K562 (cell line): ENCODE measurements around the gene SMARCA4. TPM values are rescaled to one million over a fixed set of nuclear protein-coding genes. Genes with fewer than 3 reads are reported as not detected.

Experiments used
- ATAC-seq: fragments of 200-7000 bp; cut with Tn5 transposase; 3 replicates; pipeline ENCODE4 v1.9.1; 2020; ENCODE audit warnings: moderate library complexity
- BruUV-seq: library from RNA; stranded (reverse); fragments of 400-500 nt; replicated peaks from 2 replicates; lab custom pipeline; 2021; lab: Mats Ljungman, UMichigan
- CTCF ChIA-PET: fragments of 300-600 bp; formaldehyde crosslinking; extraction: SDS; loops from one replicate; lab custom pipeline; 2021; ENCODE audit warnings: low intra/inter-chr PET ratio; lab: Yijun Ruan, JAX
- POLR2A ChIA-PET: fragments of 300-600, 350-650 bp; sonication (Branson Sonifier 250); formaldehyde crosslinking; extraction: SDS; loops from one replicate; lab custom pipeline; 2021; ENCODE audit warnings: antibody characterized with exemption, inconsistent platforms; lab: Yijun Ruan, JAX
- DNase-seq, 4 experiments: peaks; one replicate each; pipeline versions ENCODE4 v3.0.0 to v3.0.0-alpha.2; 2011 to 2018; ENCODE audit warnings: low spot score in 3 of 4, mixed read lengths in 3 of 4; ENCODE audit errors: extremely low read depth in 1 of 4
- FAIRE-seq: peaks from 2 replicates; lab custom pipeline; 2011; peaks lifted over from hg19 to GRCh38; lab: Jason Lieb, UNC
- H2AFZ ChIP-seq: 2 replicates; pipeline ENCODE4 v1.6.0; 2011; ENCODE audit warnings: low read depth, low read length, control low read depth, inconsistent platforms
- H3K27ac ChIP-seq: fragments of 200-600 bp; 3 replicates; pipeline ENCODE4 v1.8.0; 2011; ENCODE audit warnings: low read depth, mild to moderate bottlenecking, control low read depth, inconsistent platforms, low read length, moderate library complexity, mixed read lengths; ENCODE audit errors: extremely low read depth
- H3K27me3 ChIP-seq, 2 experiments: fragments of 300-600 bp in 1 of 2; 2 replicates in 1 of 2; 3 replicates in 1 of 2; pipeline versions ENCODE4 v1.6.0 to v1.8.0; 2011; ENCODE audit warnings: inconsistent platforms in 2 of 2, low read length in 2 of 2, mild to moderate bottlenecking in 1 of 2, mixed read lengths in 1 of 2, moderate library complexity in 1 of 2; ENCODE audit not compliant: control insufficient read depth in 2 of 2, insufficient read depth in 2 of 2
- H3K36me3 ChIP-seq: fragments of 300-600 bp; 3 replicates; pipeline ENCODE4 v1.8.0; 2011; ENCODE audit warnings: mild to moderate bottlenecking, low read length, inconsistent platforms; ENCODE audit not compliant: control insufficient read depth, insufficient read depth
- H3K4me1 ChIP-seq, 2 experiments: fragments of 200-600 bp in 1 of 2; replicated peaks in 1 of 2; 2 replicates in 1 of 2; 3 replicates in 1 of 2; pipeline versions ENCODE4 v1.5.1 to v1.8.0; 2011; ENCODE audit warnings: inconsistent platforms in 2 of 2, low read length in 2 of 2, mild to moderate bottlenecking in 1 of 2, mixed read lengths in 1 of 2, moderate library complexity in 1 of 2; ENCODE audit not compliant: control insufficient read depth in 2 of 2, insufficient read depth in 2 of 2
- H3K4me2 ChIP-seq: 2 replicates; pipeline ENCODE4 v1.6.1; 2011; ENCODE audit warnings: low read length, control low read depth, inconsistent platforms, mixed read lengths; ENCODE audit not compliant: insufficient read depth
- H3K4me3 ChIP-seq: fragments of 200-600 bp; sonication (generic), shearing (Covaris generic); 2 replicates; pipeline ENCODE4 v1.5.1; 2016; ENCODE audit warnings: control low read depth, inconsistent platforms
- H3K79me2 ChIP-seq: fragments of 200-600 bp; 3 replicates; pipeline ENCODE4 v1.8.0; 2011; ENCODE audit warnings: low read length, inconsistent platforms; ENCODE audit not compliant: control insufficient read depth, insufficient read depth
- H3K9ac ChIP-seq, 2 experiments: 2 replicates each; pipeline versions ENCODE4 v1.6.0 to v1.6.1; 2011; ENCODE audit warnings: low read depth in 2 of 2, low read length in 2 of 2, control low read depth in 1 of 2, inconsistent platforms in 1 of 2, mild to moderate bottlenecking in 1 of 2, mixed read lengths in 1 of 2; ENCODE audit not compliant: insufficient read depth in 1 of 2
- H3K9me1 ChIP-seq: one replicate; pipeline ENCODE4 v1.6.0; 2011; ENCODE audit warnings: inconsistent platforms, mild to moderate bottlenecking, low read length, moderate library complexity; ENCODE audit not compliant: control insufficient read depth, insufficient read depth
- H3K9me3 ChIP-seq: replicated peaks from 2 replicates; pipeline ENCODE4 v1.5.1; 2011; ENCODE audit warnings: low read depth, low read length, inconsistent platforms; ENCODE audit not compliant: control insufficient read depth, insufficient read depth
- H4K20me1 ChIP-seq: replicated peaks from 2 replicates; pipeline ENCODE4 v1.6.1; 2011; ENCODE audit warnings: low read length, inconsistent platforms, mixed read lengths; ENCODE audit not compliant: control insufficient read depth, insufficient read depth
- CREB1 ChIP-seq, 2 experiments: sonication (generic) in 1 of 2; formaldehyde crosslinking in 1 of 2; IDR thresholded peaks; 2 replicates each; pipeline versions ENCODE4 v1.6.1 to v1.8.0; 2012 to 2022; ENCODE audit warnings: inconsistent platforms in 1 of 2, mild to moderate bottlenecking in 1 of 2, missing genetic modification reagents in 1 of 2, moderate library complexity in 1 of 2
- ETV6 ChIP-seq, 3 experiments: fragments of 150-350 bp in 1 of 3; sonication (generic) in 1 of 3; formaldehyde crosslinking in 1 of 3; IDR thresholded peaks; 2 replicates each; pipeline versions ENCODE4 v1.6.1 to v1.8.0; 2014 to 2022; ENCODE audit warnings: borderline replicate concordance in 2 of 3, low read depth in 2 of 3, antibody characterized with exemption in 1 of 3, low read length in 1 of 3, mild to moderate bottlenecking in 1 of 3, missing genetic modification reagents in 1 of 3
- HIVEP1 ChIP-seq: fragments of 250-450 bp; sonication (Bioruptor Pico); IDR thresholded peaks from 2 replicates; pipeline ENCODE4 v1.4.0; 2020; ENCODE audit warnings: mild to moderate bottlenecking
- NCOA4 ChIP-seq: fragments of 450-650 bp; IDR thresholded peaks from 2 replicates; pipeline ENCODE4 v1.6.1; 2018; ENCODE audit warnings: mild to moderate bottlenecking; ENCODE audit not compliant: partially characterized antibody
- NR2C2 ChIP-seq, 2 experiments: fragments of 200-800 bp in 1 of 2; sonication (Bioruptor generic) in 1 of 2; sonication (generic) in 1 of 2; formaldehyde crosslinking in 1 of 2; IDR thresholded peaks; 2 replicates each; pipeline versions ENCODE4 v1.6.1 to v1.8.0; 2016 to 2022; ENCODE audit warnings: mild to moderate bottlenecking in 1 of 2, missing compliant biosample characterization in 1 of 2, missing genetic modification characterization in 1 of 2, missing genetic modification reagents in 1 of 2
- WGBS: fragments of 100-300 bp; shearing (Covaris generic); methylation state at CpG from one replicate; pipeline ENCODE4 v1.1.6; 2016; ENCODE audit warnings: low coverage, mixed read lengths; ENCODE audit not compliant: insufficient coverage; ENCODE audit errors: missing lambda C conversion rate; 5-methylcytosine and 5-hydroxymethylcytosine counted together
- in situ Hi-C: fragments of 300-500 bp; cut with MboI; formaldehyde crosslinking; loops from 4 replicates; pipeline ENCODE4 v1.15.0; 2018; ENCODE audit warnings: inconsistent platforms, mixed read lengths
- intact Hi-C: fragments of 100-400 bp; cut with micrococcal nuclease; formaldehyde crosslinking; loops from 2 replicates; pipeline ENCODE4 v1.14.2; 2022
- polyA plus RNA-seq, 8 experiments: library from polyadenylated mRNA; depleted of rRNA in 4 of 8; stranded (reverse) in 5 of 8; unstranded in 3 of 8; fragments of >200 nt; fragmentation: Nextera tagmentation in 2 of 8; fragmentation: Illumina TruSeq in 1 of 8; extraction: Ambion mirVana in 2 of 8; extraction: Trizol in 1 of 8; gene quantifications; 2 replicates each; pipeline versions ENCODE4 v1.2.1 to v1.2.3, GENCODE V29; 2011 to 2014; ENCODE audit warnings: inconsistent platforms in 1 of 8, missing spikeins in 1 of 8
- total RNA-seq, 7 experiments: library from RNA; depleted of rRNA in 6 of 7; stranded (reverse); fragments of >200 nt in 6 of 7; fragmentation: Illumina TruSeq in 2 of 7; extraction: Trizol in 2 of 7; gene quantifications; 2 replicates each; pipeline versions ENCODE4 v1.2.1 to v1.2.3, GENCODE V29; 2011 to 2021; ENCODE audit warnings: low replicate concordance in 1 of 7
- TF ChIP-seq, protein P1 (sequence below), 2 experiments: IDR thresholded peaks; 2 replicates each; pipeline ENCODE4 v1.6.1; 2011; ENCODE audit warnings: borderline replicate concordance in 1 of 2, control low read depth in 1 of 2, low read depth in 1 of 2, low read length in 1 of 2, mild to moderate bottlenecking in 1 of 2, mixed read lengths in 1 of 2, moderate library complexity in 1 of 2; ENCODE audit not compliant: insufficient read depth in 1 of 2, insufficient read length in 1 of 2, poor library complexity in 1 of 2, severe bottlenecking in 1 of 2; ENCODE audit errors: extremely low read depth in 1 of 2
- TF ChIP-seq, protein P2 (sequence below): fragments of 250-450 bp; sonication (Bioruptor Pico); IDR thresholded peaks from 2 replicates; pipeline ENCODE4 v1.8.0; 2021; ENCODE audit warnings: mild to moderate bottlenecking, moderate library complexity

The SMARCA4 gene
- total and polyA plus RNA-seq, 9 of the 15 experiments (the other 6 are each of a cell fraction or from before 2014, with no cell fraction given), result 19.3 to 207 (median 52.1) TPM

- H3K4me1 ChIP-seq, result peaks cover 0 to 13% of the 10 kb centered on the region in 2 experiments; a peak in 1 of 5 replicates
- ATAC-seq (no peak), FAIRE-seq (no peak), DNase-seq (no peak)
- in situ Hi-C loops (no loop called here), intact Hi-C loops (no loop called here)
- H3K4me3 ChIP-seq, result no peak overlapping the region
- no TSS peak for BruUV-seq
- ChIA-PET POLR2A (interaction anchor here (0.6 to 1.3 kb wide), 3 partner anchors 10 to 277 kb away, joined by 3 to 4 read pairs (median 4); no protein-coding TSS in a partner anchor), CTCF (no interaction called here)
- H4K20me1 ChIP-seq, result no peaks in the 10 kb centered on the region
- H3K27ac ChIP-seq, result no peak overlapping the region
- WGBS, result 94% methylated on average over 21 of the region's 21 CpGs
- H3K9me1 ChIP-seq, result no peaks in the 10 kb centered on the region
- H3K4me2 ChIP-seq, result no peak overlapping the region
- TF ChIP-seq NR2C2 (CRISPR knock-in tag; IDR thresholded peaks at IDR 0.05), result no peak
- TF ChIP-seq NR2C2 (tag; IDR thresholded peaks at IDR 0.05), result no peak
- no peak for TF ChIP-seq NCOA4
- TF ChIP-seq ETV6 (IDR thresholded peaks at IDR 0.05; ENCODE audit: borderline replicate concordance in 1 of 2, low read depth in 2 of 2, low read length in 1 of 2), result no peak
- TF ChIP-seq ETV6 (CRISPR knock-in tag; IDR thresholded peaks at IDR 0.05; ENCODE audit: borderline replicate concordance), result no peak
- no peak for TF ChIP-seq CREB1 (IDR thresholded peaks at IDR 0.05)
- TF ChIP-seq CREB1 (CRISPR knock-in tag; IDR thresholded peaks at IDR 0.05), result no peak
- TF ChIP-seq, protein P1, sequence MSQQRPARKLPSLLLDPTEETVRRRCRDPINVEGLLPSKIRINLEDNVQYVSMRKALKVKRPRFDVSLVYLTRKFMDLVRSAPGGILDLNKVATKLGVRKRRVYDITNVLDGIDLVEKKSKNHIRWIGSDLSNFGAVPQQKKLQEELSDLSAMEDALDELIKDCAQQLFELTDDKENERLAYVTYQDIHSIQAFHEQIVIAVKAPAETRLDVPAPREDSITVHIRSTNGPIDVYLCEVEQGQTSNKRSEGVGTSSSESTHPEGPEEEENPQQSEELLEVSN (IDR thresholded peaks at IDR 0.05; ENCODE audit: borderline replicate concordance in 1 of 2, extremely low read depth in 1 of 2, insufficient read depth in 1 of 2, insufficient read length in 1 of 2, low read depth in 1 of 2, low read length in 1 of 2, poor library complexity in 1 of 2, severe bottlenecking in 1 of 2), result no peak
- no peak for TF ChIP-seq HIVEP1 (CRISPR knock-in tag)
- TF ChIP-seq, protein P2, sequence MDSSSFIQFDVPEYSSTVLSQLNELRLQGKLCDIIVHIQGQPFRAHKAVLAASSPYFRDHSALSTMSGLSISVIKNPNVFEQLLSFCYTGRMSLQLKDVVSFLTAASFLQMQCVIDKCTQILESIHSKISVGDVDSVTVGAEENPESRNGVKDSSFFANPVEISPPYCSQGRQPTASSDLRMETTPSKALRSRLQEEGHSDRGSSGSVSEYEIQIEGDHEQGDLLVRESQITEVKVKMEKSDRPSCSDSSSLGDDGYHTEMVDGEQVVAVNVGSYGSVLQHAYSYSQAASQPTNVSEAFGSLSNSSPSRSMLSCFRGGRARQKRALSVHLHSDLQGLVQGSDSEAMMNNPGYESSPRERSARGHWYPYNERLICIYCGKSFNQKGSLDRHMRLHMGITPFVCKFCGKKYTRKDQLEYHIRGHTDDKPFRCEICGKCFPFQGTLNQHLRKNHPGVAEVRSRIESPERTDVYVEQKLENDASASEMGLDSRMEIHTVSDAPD (CRISPR knock-in tag), result no peak
- peaks cover 96% of the 10 kb centered on the region for H3K36me3 ChIP-seq
- no peak overlapping the region for H2AFZ ChIP-seq
- no peak overlapping the region; a peak in 1 of 4 replicates for H3K9ac ChIP-seq
- H3K9me3 ChIP-seq, result no peaks in the 10 kb centered on the region
- peaks cover 3% of the 10 kb centered on the region; the same call in 2 of the 3 replicates for H3K79me2 ChIP-seq
- H3K27me3 ChIP-seq, result no peaks in the 10 kb centered on the region
Measured at GRCh38 chr19:11031421-11032070, 70.7 kb downstream of the SMARCA4 start.
